Measurements from ENCODE around the gene SURF1. TPM values are rescaled to one million over a fixed set of nuclear protein-coding genes. Genes with fewer than 3 reads are reported as not detected.

The SURF1 gene
- total and polyA plus RNA-seq, 9 of the 15 experiments (the other 6 are each of a cell fraction or from before 2014, with no cell fraction given) = 16.1 to 31.3 (median 20.9) TPM

DNA sequence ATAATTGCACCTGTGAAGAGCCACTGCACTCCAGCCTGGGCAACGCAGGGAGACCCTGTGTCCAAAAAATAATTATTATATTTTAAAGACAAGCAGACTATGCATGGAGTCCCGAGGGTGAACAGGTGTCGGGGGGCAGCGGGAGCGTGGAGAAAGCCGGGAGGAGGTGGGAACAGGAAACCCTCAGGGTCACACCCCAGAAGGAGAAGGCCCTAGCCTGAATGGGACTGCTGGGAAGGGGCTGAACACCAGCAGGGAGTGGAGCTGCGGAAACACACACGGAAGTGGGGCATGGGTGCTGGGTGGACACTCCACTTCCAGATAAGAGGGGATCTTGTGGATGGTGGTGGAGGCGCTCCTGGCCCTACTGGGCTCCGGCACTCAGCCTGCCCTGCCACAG, 33.1 kb downstream of the SURF1 start:
- Histone ChIP-seq H3K36me3 (ENCODE audit: control insufficient read depth, insufficient read depth, low read length) (no peaks in the 10 kb centered on the region), H2AFZ (ENCODE audit: low read depth, low read length) (no peak overlapping the region), H3K9me1 (ENCODE audit: control insufficient read depth, insufficient read depth, low read length) (no peaks in the 10 kb centered on the region), H3K9me3 (replicated peaks; ENCODE audit: control insufficient read depth, insufficient read depth, low read depth, low read length) (peaks cover 3% of the 10 kb centered on the region), H4K20me1 (replicated peaks; ENCODE audit: control insufficient read depth, insufficient read depth, low read length) (no peaks in the 10 kb centered on the region), H3K27ac (ENCODE audit: extremely low read depth, low read depth, low read length) (no peak overlapping the region), H3K27me3 (ENCODE audit: control insufficient read depth in 2 of 2, insufficient read depth in 2 of 2, low read length in 2 of 2) (peaks cover 0 to 8% of the 10 kb centered on the region in 2 experiments; a peak in 1 of 5 replicates), H3K4me1 (replicated peaks in 1 of 2; ENCODE audit: control insufficient read depth in 2 of 2, insufficient read depth in 2 of 2, low read length in 2 of 2) (peaks cover 0 to 9% of the 10 kb centered on the region in 2 experiments; a peak in 2 of 5 replicates), H3K4me3 (no peak overlapping the region), H3K79me2 (ENCODE audit: control insufficient read depth, insufficient read depth, low read length) (no peaks in the 10 kb centered on the region), H3K9ac (ENCODE audit: insufficient read depth in 1 of 2, low read depth in 2 of 2, low read length in 2 of 2) (no peak overlapping the region), H3K4me2 (ENCODE audit: insufficient read depth, low read length) (no peak overlapping the region)
- DNase-seq (ENCODE audit: extremely low read depth in 1 of 4, low spot score in 3 of 4) (no peak), FAIRE-seq (no peak), ATAC-seq (no peak)
- ChIA-PET CTCF (ENCODE audit: low intra/inter-chr PET ratio) (no interaction called here), POLR2A (no interaction called here)
- no peak for TF ChIP-seq GATAD2A (IDR thresholded peaks at IDR 0.05)
- TF ChIP-seq PRPF4 (IDR thresholded peaks at IDR 0.05; ENCODE audit: insufficient read depth, low read depth, low read length, poor library complexity, severe bottlenecking) = no peak
- TF ChIP-seq ZEB2 (IDR thresholded peaks at IDR 0.05) = no peak
- TF ChIP-seq POLR3G (IDR thresholded peaks at IDR 0.05; ENCODE audit: extremely low read depth, insufficient read length, insufficient replicate concordance) = no peak
- no peak for TF ChIP-seq HMG20A (CRISPR knock-in tag; conservative IDR thresholded peaks at IDR 0.05)
- no peak for TF ChIP-seq ZNF644 (tag; IDR thresholded peaks at IDR 0.05; ENCODE audit: low read depth)
- TF ChIP-seq KLF16 (IDR thresholded peaks at IDR 0.05) = no peak
- no peak for TF ChIP-seq ZNF253 (CRISPR knock-in tag; conservative IDR thresholded peaks at IDR 0.05)
- no peak for TF ChIP-seq BCL6 (CRISPR knock-in tag; IDR thresholded peaks at IDR 0.05)
- TF ChIP-seq CHD2 (IDR thresholded peaks at IDR 0.05; ENCODE audit: low read depth, low read length) = no peak
- no peak for TF ChIP-seq KDM2B (CRISPR knock-in tag; IDR thresholded peaks at IDR 0.05)
- TF ChIP-seq EP400 (IDR thresholded peaks at IDR 0.05) = no peak
- no peak for TF ChIP-seq RBM34 (IDR thresholded peaks at IDR 0.05; ENCODE audit: borderline replicate concordance, insufficient read depth, low read length)
- TF ChIP-seq RBBP5 (IDR thresholded peaks at IDR 0.05; ENCODE audit: borderline replicate concordance, insufficient read depth, low read length, poor library complexity, severe bottlenecking) = no peak
- in situ Hi-C loops (cut with MboI) (no loop called here), intact Hi-C loops (cut with micrococcal nuclease) (loop anchor here (10.0 kb wide), 1 partner anchor 48 kb away; the partner anchor contains the start of gene ABO)
- WGBS (ENCODE audit: insufficient coverage, low coverage, missing lambda C conversion rate) = 20% methylated on average over 10 of the region's 10 CpGs
- no TSS peak for BruUV-seq (replicated peaks)
